ENCODE measurements around the gene ZNF132. TPM values are rescaled to one million over a fixed set of nuclear protein-coding genes. Genes with fewer than 3 reads are reported as not detected.

The ZNF132 gene
- total RNA-seq, 3 donors from 2014 or later (not counting 1 experiment from before 2014, with no cell fraction given), result 0.88 to 1.6 (median 1.5) TPM

DNA sequence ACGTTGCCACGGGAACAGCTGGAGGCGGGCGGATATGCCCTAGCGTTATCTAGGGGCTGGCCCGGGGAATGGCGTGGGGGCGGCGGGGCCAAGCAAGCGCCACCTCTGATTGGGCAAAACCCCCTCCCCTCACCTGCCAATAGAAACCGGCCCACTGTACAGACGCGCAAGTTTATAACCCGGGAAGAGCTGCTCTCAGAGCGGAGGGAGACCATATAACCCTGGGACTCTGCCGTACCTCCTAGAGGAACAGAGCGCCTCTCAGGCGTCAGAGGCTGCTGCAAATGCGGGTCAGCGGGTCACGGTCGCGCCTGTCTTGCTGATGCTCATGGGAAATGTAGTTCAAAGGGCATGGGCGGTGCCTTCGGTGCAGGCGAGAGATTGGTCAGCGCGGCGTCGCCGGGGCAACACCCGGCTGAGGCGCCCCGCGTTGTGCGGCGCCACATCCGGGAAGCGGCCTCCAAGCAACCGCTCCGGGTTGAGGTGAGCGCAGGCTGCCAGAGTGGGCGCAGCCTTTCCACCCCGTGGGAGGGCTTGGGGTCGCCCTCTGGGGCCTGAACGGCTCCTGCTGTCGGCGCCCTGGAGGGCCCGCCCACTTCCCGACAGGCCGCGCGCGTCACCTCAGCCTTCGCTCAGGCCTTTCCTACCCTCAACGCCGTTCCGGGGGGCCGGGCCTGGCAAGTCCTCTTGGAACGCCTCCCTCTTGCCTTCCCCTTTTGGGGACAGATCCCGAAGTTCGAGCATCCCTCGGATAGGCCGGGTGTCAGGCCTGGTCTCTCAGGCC, 36.0 kb upstream of the ZNF132 start, which contains the start of gene ZNF446:
ZNF446 (plus strand) TSS at position 639 of the 784 bp plus-strand sequence. CDS start 867 bp downstream, outside the sequence.
- Histone ChIP-seq H3K4me1 (ENCODE audit: control insufficient read depth, insufficient read depth, low read length) (peaks cover 21% of the 10 kb centered on the region), H3K9me3 (ENCODE audit: control insufficient read depth, insufficient read depth, low read length) (no peaks in the 10 kb centered on the region), H3K27ac (ENCODE audit: low read length) (peak within 1 kb of the TSS; percentile 90), H3K27me3 (ENCODE audit: control insufficient read depth, insufficient read depth, low read length) (no peaks in the 10 kb centered on the region), H3K4me3 (ENCODE audit: low read length) (peak within 1 kb of the TSS; percentile 59), H3K36me3 (ENCODE audit: control insufficient read depth, insufficient read depth, low read length) (peaks cover 17% of the 10 kb centered on the region)
- ATAC-seq (peak; percentile 84 to 93 (median 88)), DNase-seq (peak; percentile 93 to 99)
- no peaks in the 10 kb centered on the region for H3K9me3 Mint-ChIP-seq
- intact Hi-C loops (cut with micrococcal nuclease), result loop anchor here (1.0 to 2.0 kb wide), 5 partner anchors 9 to 97 kb away; partner anchors contain the start of genes MZF1, ZNF132 and ZNF324
- H3K36me3 Mint-ChIP-seq, result no peaks in the 10 kb centered on the region
- TF ChIP-seq, protein P1, sequence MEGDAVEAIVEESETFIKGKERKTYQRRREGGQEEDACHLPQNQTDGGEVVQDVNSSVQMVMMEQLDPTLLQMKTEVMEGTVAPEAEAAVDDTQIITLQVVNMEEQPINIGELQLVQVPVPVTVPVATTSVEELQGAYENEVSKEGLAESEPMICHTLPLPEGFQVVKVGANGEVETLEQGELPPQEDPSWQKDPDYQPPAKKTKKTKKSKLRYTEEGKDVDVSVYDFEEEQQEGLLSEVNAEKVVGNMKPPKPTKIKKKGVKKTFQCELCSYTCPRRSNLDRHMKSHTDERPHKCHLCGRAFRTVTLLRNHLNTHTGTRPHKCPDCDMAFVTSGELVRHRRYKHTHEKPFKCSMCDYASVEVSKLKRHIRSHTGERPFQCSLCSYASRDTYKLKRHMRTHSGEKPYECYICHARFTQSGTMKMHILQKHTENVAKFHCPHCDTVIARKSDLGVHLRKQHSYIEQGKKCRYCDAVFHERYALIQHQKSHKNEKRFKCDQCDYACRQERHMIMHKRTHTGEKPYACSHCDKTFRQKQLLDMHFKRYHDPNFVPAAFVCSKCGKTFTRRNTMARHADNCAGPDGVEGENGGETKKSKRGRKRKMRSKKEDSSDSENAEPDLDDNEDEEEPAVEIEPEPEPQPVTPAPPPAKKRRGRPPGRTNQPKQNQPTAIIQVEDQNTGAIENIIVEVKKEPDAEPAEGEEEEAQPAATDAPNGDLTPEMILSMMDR (IDR thresholded peaks at IDR 0.05), result no peak
- no peaks in the 10 kb centered on the region for H3K27me3 Mint-ChIP-seq (ENCODE audit: low read depth in 2 of 2)
- H3K4me3 Mint-ChIP-seq, result peak within 1 kb of the TSS; percentile 93
- H3K4me1 Mint-ChIP-seq, result peaks cover 8 to 18% of the 10 kb centered on the region in 2 donors
- under 1% methylated on average over 64 of the region's 64 CpGs for WGBS (ENCODE audit: insufficient coverage)
- peak within 1 kb of the TSS; percentile 94 to 99 for H3K27ac Mint-ChIP-seq

DNA sequence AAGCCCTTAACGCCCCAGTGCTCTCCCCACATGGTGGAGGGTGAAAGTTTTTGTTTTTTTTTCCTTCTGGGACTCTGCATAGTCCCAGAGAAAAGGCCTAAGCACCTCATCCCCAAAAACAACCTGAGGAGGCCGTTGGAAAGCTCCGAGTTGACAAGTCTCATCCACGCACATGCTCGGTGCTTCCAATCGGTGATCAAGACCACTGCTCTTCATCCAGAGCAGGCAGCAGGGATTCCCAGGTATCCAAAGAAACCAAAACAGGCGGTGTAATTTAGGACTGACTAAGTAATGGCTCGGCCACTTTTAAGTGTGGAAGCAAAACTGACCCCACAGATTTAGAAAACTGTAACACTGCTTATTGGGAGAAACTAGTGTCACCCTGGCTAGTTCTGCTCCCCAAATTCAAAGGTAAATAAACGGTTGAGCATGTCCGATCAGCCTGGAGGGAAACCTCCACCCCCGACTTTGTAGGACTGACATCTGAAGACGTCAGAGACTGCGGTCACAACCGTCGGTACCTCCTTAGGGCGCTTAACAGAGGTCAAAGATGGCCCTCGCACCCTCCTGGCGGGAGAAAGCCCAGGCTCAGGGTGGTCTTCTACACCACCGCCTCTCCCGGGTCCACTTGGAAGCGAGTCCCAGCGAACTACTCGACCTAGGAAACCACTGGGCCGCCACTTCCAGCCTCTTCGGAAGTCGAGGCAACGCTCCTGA, 35.2 kb upstream of the ZNF132 start:
- Mint-ChIP-seq H3K4me3 (peak overlapping the region; percentile 93), H3K36me3 (no peaks in the 10 kb centered on the region), H3K9me3 (no peaks in the 10 kb centered on the region), H3K27ac (peak overlapping the region; percentile 94 to 99), H3K27me3 (ENCODE audit: low read depth in 2 of 2) (no peaks in the 10 kb centered on the region), H3K4me1 (peaks cover 8 to 18% of the 10 kb centered on the region in 2 donors)
- H3K27ac ChIP-seq (ENCODE audit: low read length), result peak overlapping the region; percentile 90
- H3K9me3 ChIP-seq (ENCODE audit: control insufficient read depth, insufficient read depth, low read length), result no peaks in the 10 kb centered on the region
- 27% methylated on average over 26 of the region's 27 CpGs for WGBS (ENCODE audit: insufficient coverage)
- ATAC-seq (peak; percentile 6 to 16 (median 15)), DNase-seq (no peak)
- peaks cover 21% of the 10 kb centered on the region for H3K4me1 ChIP-seq (ENCODE audit: control insufficient read depth, insufficient read depth, low read length)
- H3K27me3 ChIP-seq (ENCODE audit: control insufficient read depth, insufficient read depth, low read length), result no peaks in the 10 kb centered on the region
- H3K36me3 ChIP-seq (ENCODE audit: control insufficient read depth, insufficient read depth, low read length), result peaks cover 15% of the 10 kb centered on the region
- TF ChIP-seq, protein P1 (IDR thresholded peaks at IDR 0.05), result no peak
- intact Hi-C loops (cut with micrococcal nuclease), result loop anchor here (1.0 to 2.0 kb wide), 2 partner anchors 34 to 98 kb away; partner anchors contain the start of genes MZF1 and ZNF132
- H3K4me3 ChIP-seq (ENCODE audit: low read length), result peak overlapping the region; percentile 59

DNA sequence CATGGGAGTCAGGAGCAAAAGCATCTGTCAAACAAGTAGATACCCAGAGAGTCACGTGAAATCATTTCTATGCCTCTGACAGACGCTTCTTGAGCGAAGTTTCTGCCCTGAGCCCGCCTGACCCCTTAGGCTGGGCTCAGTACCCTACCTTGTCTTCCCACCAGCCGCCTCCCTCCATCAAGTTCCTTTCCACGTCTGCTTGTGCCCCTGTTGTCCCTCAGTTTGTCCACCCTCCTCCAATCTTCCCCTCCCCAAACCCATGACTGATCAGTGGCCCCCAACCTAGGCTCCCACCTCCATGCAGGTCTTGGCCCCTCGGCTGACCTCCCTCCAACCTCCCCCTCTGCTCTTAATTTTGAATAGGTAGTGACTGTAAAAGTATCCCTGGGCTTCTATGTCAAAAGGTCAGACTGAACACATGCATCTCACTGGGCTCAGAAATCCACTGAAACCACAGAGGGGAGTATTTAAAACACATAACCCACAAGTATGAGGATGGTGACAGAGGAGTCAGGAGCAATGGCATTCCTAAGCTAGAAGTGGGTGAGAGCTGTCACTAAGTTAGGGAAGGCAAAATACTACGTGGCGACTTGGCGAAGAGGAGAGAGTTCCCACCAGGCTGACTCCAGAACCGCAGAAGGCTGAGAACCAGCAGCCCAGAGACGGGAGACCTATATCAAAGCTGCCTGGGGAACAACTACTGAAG, 34.5 kb upstream of the ZNF132 start:
- H3K36me3 Mint-ChIP-seq, result no peaks in the 10 kb centered on the region
- TF ChIP-seq, protein P1 (IDR thresholded peaks at IDR 0.05), result no peak
- H3K27ac Mint-ChIP-seq, result peak overlapping the region; percentile 94 to 99
- H3K4me3 Mint-ChIP-seq, result peak overlapping the region; percentile 31
- Histone ChIP-seq H3K27me3 (ENCODE audit: control insufficient read depth, insufficient read depth, low read length) (no peaks in the 10 kb centered on the region), H3K4me1 (ENCODE audit: control insufficient read depth, insufficient read depth, low read length) (peaks cover 21% of the 10 kb centered on the region), H3K9me3 (ENCODE audit: control insufficient read depth, insufficient read depth, low read length) (no peaks in the 10 kb centered on the region), H3K4me3 (ENCODE audit: low read length) (no peak overlapping the region), H3K27ac (ENCODE audit: low read length) (peak overlapping the region; percentile 90), H3K36me3 (ENCODE audit: control insufficient read depth, insufficient read depth, low read length) (peaks cover 19% of the 10 kb centered on the region)
- H3K27me3 Mint-ChIP-seq (ENCODE audit: low read depth in 2 of 2), result no peaks in the 10 kb centered on the region
- 90% methylated on average over 11 of the region's 12 CpGs for WGBS (ENCODE audit: insufficient coverage)
- peaks cover 8 to 18% of the 10 kb centered on the region in 2 donors for H3K4me1 Mint-ChIP-seq
- no peaks in the 10 kb centered on the region for H3K9me3 Mint-ChIP-seq
- no peak for DNase-seq
- intact Hi-C loops (cut with micrococcal nuclease), result loop anchor here (2.0 kb wide), 1 partner anchor 34 kb away; the partner anchor contains the start of gene ZNF132
- ATAC-seq, result no peak

Data from natural killer cell (primary cell).